H9 (cell line): ENCODE results near the gene CTNS. TPM values are rescaled to one million over a fixed set of nuclear protein-coding genes. Genes with fewer than 3 reads are reported as not detected.

Experiments
- DNase-seq: peaks from one replicate; pipeline ENCODE4 v3.0.0-alpha.2; 2017
- H2AFZ ChIP-seq: one replicate; pipeline ENCODE4 v1.6.1; 2013; ENCODE audit warnings: mild to moderate bottlenecking, low read length, control low read depth, moderate library complexity
- H2AK5ac ChIP-seq: 2 replicates; pipeline ENCODE4 v1.6.1; 2013; ENCODE audit warnings: low read length, control low read depth, mixed read lengths; ENCODE audit not compliant: insufficient read length
- H2BK120ac ChIP-seq: one replicate; pipeline ENCODE4 v1.6.1; 2013; ENCODE audit warnings: low read depth, mild to moderate bottlenecking, low read length, control low read depth, inconsistent platforms; ENCODE audit not compliant: poor library complexity, severe bottlenecking
- H2BK12ac ChIP-seq: 2 replicates; pipeline ENCODE4 v1.6.1; 2013; ENCODE audit warnings: low read length, control low read depth, mixed read lengths, low read depth; ENCODE audit not compliant: insufficient read length
- H2BK15ac ChIP-seq: 2 replicates; pipeline ENCODE4 v1.6.1; 2013; ENCODE audit warnings: low read depth, low read length, control low read depth
- H2BK20ac ChIP-seq: one replicate; pipeline ENCODE4 v1.6.1; 2013; ENCODE audit warnings: low read depth, mild to moderate bottlenecking, low read length, control low read depth, inconsistent platforms; ENCODE audit not compliant: poor library complexity, severe bottlenecking
- H2BK5ac ChIP-seq: 2 replicates; pipeline ENCODE4 v1.6.1; 2013; ENCODE audit warnings: low read length, control low read depth, mixed read lengths; ENCODE audit not compliant: insufficient read length
- H3K14ac ChIP-seq: 2 replicates; pipeline ENCODE4 v1.6.1; 2013; ENCODE audit warnings: low read length, control low read depth; ENCODE audit not compliant: insufficient read depth
- H3K18ac ChIP-seq: 2 replicates; pipeline ENCODE4 v1.6.1; 2013; ENCODE audit warnings: low read depth, mild to moderate bottlenecking, mixed read lengths, low read length, control low read depth; ENCODE audit not compliant: insufficient read length
- H3K23ac ChIP-seq: 2 replicates; pipeline ENCODE4 v1.6.1; 2013; ENCODE audit warnings: low read length, control low read depth, mixed read lengths, low read depth; ENCODE audit not compliant: insufficient read length
- H3K23me2 ChIP-seq: 2 replicates; pipeline ENCODE4 v1.6.1; 2013; ENCODE audit warnings: low read depth, mild to moderate bottlenecking, mixed read lengths, low read length, control low read depth; ENCODE audit not compliant: insufficient read length, poor library complexity, severe bottlenecking
- H3K27ac ChIP-seq: 2 replicates; pipeline ENCODE4 v1.5.1; 2013; ENCODE audit warnings: low read length, control low read depth, mixed read lengths, low read depth; ENCODE audit not compliant: insufficient read length
- H3K27me3 ChIP-seq: 2 replicates; pipeline ENCODE4 v1.6.1; 2013; ENCODE audit warnings: low read length, control low read depth, inconsistent platforms; ENCODE audit not compliant: insufficient read depth
- H3K4ac ChIP-seq: 2 replicates; pipeline ENCODE4 v1.6.1; 2013; ENCODE audit warnings: low read depth, mild to moderate bottlenecking, control low read depth, inconsistent platforms, low read length, moderate library complexity
- H3K4me1 ChIP-seq: 2 replicates; pipeline ENCODE4 v1.6.1; 2013; ENCODE audit warnings: low read length, control low read depth, inconsistent platforms; ENCODE audit not compliant: insufficient read depth
- H3K4me2 ChIP-seq: 2 replicates; pipeline ENCODE4 v1.6.1; 2013; ENCODE audit warnings: low read length, control low read depth, mixed read lengths; ENCODE audit not compliant: insufficient read length, insufficient read depth
- H3K56ac ChIP-seq: 2 replicates; pipeline ENCODE4 v1.6.1; 2013; ENCODE audit warnings: low read depth, mild to moderate bottlenecking, mixed read lengths, low read length, control low read depth; ENCODE audit not compliant: insufficient read length
- H3K79me1 ChIP-seq: 2 replicates; pipeline ENCODE4 v1.6.1; 2013; ENCODE audit warnings: low read depth, mild to moderate bottlenecking, moderate library complexity, low read length, control low read depth, inconsistent platforms; ENCODE audit not compliant: insufficient read depth, poor library complexity, severe bottlenecking
- H3K79me2 ChIP-seq: 2 replicates; pipeline ENCODE4 v1.6.1; 2013; ENCODE audit warnings: low read length, control low read depth, inconsistent platforms; ENCODE audit not compliant: insufficient read depth
- H3K9ac ChIP-seq: 2 replicates; pipeline ENCODE4 v1.6.1; 2013; ENCODE audit warnings: low read length, control low read depth, mixed read lengths; ENCODE audit not compliant: insufficient read length; ENCODE audit errors: extremely low read depth
- H3K9me3 ChIP-seq: one replicate; pipeline ENCODE4 v1.6.1; 2013; ENCODE audit warnings: low read depth, low read length, inconsistent platforms; ENCODE audit not compliant: control insufficient read depth
- H3T11ph ChIP-seq: one replicate; pipeline ENCODE4 v1.6.1; 2013; ENCODE audit warnings: mild to moderate bottlenecking, low read length, control low read depth, inconsistent platforms
- H4K20me1 ChIP-seq: one replicate; pipeline ENCODE4 v1.6.1; 2013; ENCODE audit not compliant: control insufficient read depth, insufficient read length, insufficient read depth
- H4K5ac ChIP-seq: 2 replicates; pipeline ENCODE4 v1.6.1; 2013; ENCODE audit warnings: low read depth, mild to moderate bottlenecking, mixed read lengths, low read length, control low read depth; ENCODE audit not compliant: insufficient read length
- H4K8ac ChIP-seq: replicated peaks from 2 replicates; pipeline ENCODE4 v1.6.1; 2013; ENCODE audit warnings: low read length, control low read depth, mixed read lengths, low read depth; ENCODE audit not compliant: insufficient read length
- H4K91ac ChIP-seq: 2 replicates; pipeline ENCODE4 v1.6.1; 2013; ENCODE audit warnings: low read depth, mild to moderate bottlenecking, moderate library complexity, mixed read lengths, low read length, control low read depth; ENCODE audit not compliant: insufficient read length
- H3K27ac Mint-ChIP-seq, 3 experiments: 2 replicates in 2 of 3; 3 replicates in 1 of 3; pipeline ENCODE4 v1.8.0; 2020 to 2021; ENCODE audit warnings: mixed read lengths in 3 of 3, mild to moderate bottlenecking in 1 of 3, moderate library complexity in 1 of 3
- H3K27me3 Mint-ChIP-seq: 2 replicates; pipeline ENCODE4 v1.8.0; 2021; ENCODE audit warnings: low read depth, mild to moderate bottlenecking, moderate library complexity, mixed read lengths
- H3K36me3 Mint-ChIP-seq, 3 experiments: 2 replicates in 2 of 3; 3 replicates in 1 of 3; pipeline ENCODE4 v1.8.0; 2020 to 2021; ENCODE audit warnings: low read depth in 3 of 3, mixed read lengths in 3 of 3; ENCODE audit not compliant: insufficient read depth in 1 of 3
- H3K4me1 Mint-ChIP-seq, 2 experiments: 2 replicates each; pipeline ENCODE4 v1.8.0; 2020; ENCODE audit warnings: mixed read lengths in 2 of 2
- H3K4me3 Mint-ChIP-seq, 2 experiments: 2 replicates in 1 of 2; 3 replicates in 1 of 2; pipeline ENCODE4 v1.8.0; 2020 to 2021; ENCODE audit warnings: mild to moderate bottlenecking in 2 of 2, mixed read lengths in 2 of 2, moderate library complexity in 1 of 2
- H3K9me3 Mint-ChIP-seq, 2 experiments: 2 replicates in 1 of 2; 3 replicates in 1 of 2; pipeline ENCODE4 v1.8.0; 2020; ENCODE audit warnings: mild to moderate bottlenecking in 2 of 2, mixed read lengths in 2 of 2, moderate library complexity in 1 of 2
- WGBS: extraction: QIAGEN DNeasy Blood & Tissue Kit; methylation state at CpG from one replicate; pipeline ENCODE4 v1.1.7; 2013; ENCODE audit warnings: missing lambda C conversion rate, low lambda C conversion rate, mixed read lengths; ENCODE audit not compliant: insufficient read length; ENCODE audit errors: extremely low coverage; 5-methylcytosine and 5-hydroxymethylcytosine counted together
- total RNA-seq: library from RNA; stranded (reverse); gene quantifications from 2 replicates; pipeline ENCODE4 v1.2.1, GENCODE V29; 2021
- TF ChIP-seq, protein P1 (sequence below): fragments of 200-600 bp; sonication (generic); conservative IDR thresholded peaks from 3 replicates; pipeline ENCODE4 v1.8.0; 2021; ENCODE audit warnings: antibody characterized with exemption, mild to moderate bottlenecking

The CTNS gene
- total RNA-seq, 1 experiment from 2014 or later, result 12.8 TPM

DNA sequence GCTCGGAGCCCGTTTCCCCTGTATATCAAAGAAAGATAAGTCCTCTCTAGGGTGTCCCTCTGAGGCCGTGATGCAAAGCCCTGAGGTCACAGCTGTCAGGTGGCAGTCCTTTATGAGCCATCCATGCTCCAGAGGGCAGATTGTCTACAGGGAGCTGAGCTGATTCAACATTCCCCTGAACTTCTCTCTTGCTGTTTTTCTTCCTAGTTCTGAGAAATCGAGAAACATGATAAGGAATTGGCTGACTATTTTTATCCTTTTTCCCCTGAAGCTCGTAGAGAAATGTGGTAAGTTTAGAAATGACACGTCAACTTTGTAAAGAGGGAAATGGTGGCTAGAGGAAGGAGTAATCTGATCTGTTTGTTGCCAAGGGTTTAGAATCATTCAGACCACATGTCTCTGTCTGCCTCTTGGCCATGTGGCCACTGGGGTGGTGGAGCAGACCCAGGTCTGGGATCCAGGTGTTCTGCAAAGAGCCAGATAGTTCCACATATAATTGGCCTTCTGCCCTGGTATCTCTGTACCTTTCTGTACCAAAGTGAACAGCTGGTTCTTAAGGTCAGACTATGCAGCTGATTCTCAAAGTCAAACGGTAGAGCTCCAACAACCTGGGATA, 3.5 kb downstream of the CTNS start:
- TF ChIP-seq, protein P1, sequence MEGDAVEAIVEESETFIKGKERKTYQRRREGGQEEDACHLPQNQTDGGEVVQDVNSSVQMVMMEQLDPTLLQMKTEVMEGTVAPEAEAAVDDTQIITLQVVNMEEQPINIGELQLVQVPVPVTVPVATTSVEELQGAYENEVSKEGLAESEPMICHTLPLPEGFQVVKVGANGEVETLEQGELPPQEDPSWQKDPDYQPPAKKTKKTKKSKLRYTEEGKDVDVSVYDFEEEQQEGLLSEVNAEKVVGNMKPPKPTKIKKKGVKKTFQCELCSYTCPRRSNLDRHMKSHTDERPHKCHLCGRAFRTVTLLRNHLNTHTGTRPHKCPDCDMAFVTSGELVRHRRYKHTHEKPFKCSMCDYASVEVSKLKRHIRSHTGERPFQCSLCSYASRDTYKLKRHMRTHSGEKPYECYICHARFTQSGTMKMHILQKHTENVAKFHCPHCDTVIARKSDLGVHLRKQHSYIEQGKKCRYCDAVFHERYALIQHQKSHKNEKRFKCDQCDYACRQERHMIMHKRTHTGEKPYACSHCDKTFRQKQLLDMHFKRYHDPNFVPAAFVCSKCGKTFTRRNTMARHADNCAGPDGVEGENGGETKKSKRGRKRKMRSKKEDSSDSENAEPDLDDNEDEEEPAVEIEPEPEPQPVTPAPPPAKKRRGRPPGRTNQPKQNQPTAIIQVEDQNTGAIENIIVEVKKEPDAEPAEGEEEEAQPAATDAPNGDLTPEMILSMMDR, result no peak
- no CpG with 5 or more reads among the region's 7 CpGs for WGBS
- Histone ChIP-seq H2BK20ac (no peak overlapping the region), H3K4me2 (no peak overlapping the region), H3K9me3 (no peaks in the 10 kb centered on the region), H2BK12ac (no peak overlapping the region), H4K91ac (no peak overlapping the region), H3T11ph (no peak overlapping the region), H3K79me2 (no peaks in the 10 kb centered on the region), H4K20me1 (no peaks in the 10 kb centered on the region), H3K23ac (no peak overlapping the region), H3K27me3 (no peaks in the 10 kb centered on the region), H2AFZ (no peak overlapping the region), H4K5ac (no peak overlapping the region), H3K27ac (no peak overlapping the region), H2AK5ac (no peak overlapping the region), H3K9ac (no peak overlapping the region), H3K14ac (no peak overlapping the region), H2BK120ac (no peak overlapping the region), H3K23me2 (peaks cover 11% of the 10 kb centered on the region), H3K18ac (no peak overlapping the region), H3K4me1 (no peaks in the 10 kb centered on the region; the same call in 1 of the 2 replicates), H2BK5ac (no peak overlapping the region), H3K4ac (no peak overlapping the region), H4K8ac (no peak overlapping the region), H3K79me1 (no peaks in the 10 kb centered on the region), H2BK15ac (no peak overlapping the region), H3K56ac (no peak overlapping the region)
- H3K4me3 Mint-ChIP-seq, result no peak overlapping the region
- peaks cover 20 to 24% of the 10 kb centered on the region in 2 experiments for H3K4me1 Mint-ChIP-seq
- no peak for DNase-seq
- no peaks in the 10 kb centered on the region for H3K27me3 Mint-ChIP-seq
- peaks cover 3 to 25% (median 21%) of the 10 kb centered on the region in 3 experiments; a peak in 6 of 7 replicates for H3K36me3 Mint-ChIP-seq
- H3K27ac Mint-ChIP-seq, result peak overlapping the region in 2 of 3 experiments; percentile 3 to 84; a peak in 4 of 7 replicates
- H3K9me3 Mint-ChIP-seq, result no peaks in the 10 kb centered on the region
